UCSD-AML1 (cell line): ENCODE measurements around the gene MRPL37.
A peak's percentile ranks its signal among the peaks of the same experiment; 100 is the strongest.
"Not testable (repeated sequence)": the region's sequence is repeated elsewhere in the genome, so short reads cannot be mapped to it uniquely, and the experiment has no call there.

Source experiments
- DNase-seq: peaks from one replicate; lab custom pipeline; 2025; ENCODE audit not compliant: unreplicated experiment; lab: John Stamatoyannopoulos, UW

Gene MRPL37

DNA sequence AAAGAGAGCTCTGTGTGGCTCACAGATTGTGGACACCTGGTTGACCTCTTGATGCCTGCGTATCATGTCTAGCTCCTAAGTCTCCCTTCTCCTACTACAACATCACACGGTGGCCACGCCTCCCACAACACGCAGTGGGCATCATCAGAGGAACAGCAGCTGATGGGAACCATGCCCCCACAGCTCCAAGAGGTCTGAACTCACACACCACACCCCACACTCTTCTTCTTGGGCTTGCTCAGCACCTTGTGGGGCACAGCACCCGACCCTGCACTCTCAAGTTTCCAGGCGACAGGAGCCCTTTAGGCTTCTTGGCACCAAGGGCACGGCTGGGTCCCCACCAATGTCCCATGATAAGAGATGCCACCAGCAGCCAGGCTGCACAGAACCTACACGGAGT lies 28.4 kb upstream of the MRPL37 start:
- no peak for DNase-seq

DNA sequence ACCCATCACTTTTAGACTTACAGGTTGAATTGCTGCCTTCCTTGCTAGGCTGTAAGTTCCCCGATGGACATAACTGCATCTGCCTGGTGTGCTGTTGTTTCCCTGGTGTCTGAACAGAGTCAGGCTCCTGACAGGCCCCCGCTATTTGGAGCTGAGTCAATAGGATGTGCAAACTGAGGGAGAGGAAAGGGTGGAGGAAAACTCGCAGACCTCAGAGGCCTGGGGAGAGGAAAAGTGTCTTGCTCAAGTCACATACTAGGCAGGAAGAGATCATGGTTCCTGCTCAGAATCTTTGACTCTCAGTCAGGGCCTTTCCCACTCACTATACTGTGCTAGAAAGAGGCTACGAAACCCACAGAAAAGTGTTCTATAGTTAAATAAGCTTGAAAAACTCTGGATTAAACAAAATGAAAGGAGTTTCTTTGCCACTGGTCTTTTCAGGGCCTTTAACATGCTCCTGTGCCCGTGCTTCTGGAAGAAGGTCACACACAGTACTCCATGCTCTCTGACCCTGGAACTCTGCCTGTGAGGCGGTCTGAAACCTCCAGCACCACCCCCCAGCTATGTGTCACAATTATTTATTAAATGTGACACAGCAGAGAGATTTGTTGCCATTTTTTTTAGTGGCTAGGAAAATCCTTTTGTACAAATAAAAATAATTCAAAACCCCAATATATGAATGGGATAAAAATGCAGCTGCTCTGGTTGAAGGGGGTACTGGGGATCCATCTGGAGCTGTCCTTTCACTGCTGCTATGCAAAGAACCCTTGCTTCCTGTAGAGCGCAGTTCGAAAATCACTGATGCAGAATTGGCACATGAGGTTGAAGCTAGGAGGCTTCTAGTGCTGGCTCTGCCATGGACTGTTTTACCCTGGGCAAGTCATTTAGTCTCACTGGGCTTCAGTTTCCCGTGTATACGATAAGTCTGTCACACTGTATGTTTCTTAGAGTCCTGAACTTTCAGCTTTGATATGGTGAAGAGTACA lies 27.1 kb upstream of the MRPL37 start:
- peak; percentile 47 for DNase-seq

DNA sequence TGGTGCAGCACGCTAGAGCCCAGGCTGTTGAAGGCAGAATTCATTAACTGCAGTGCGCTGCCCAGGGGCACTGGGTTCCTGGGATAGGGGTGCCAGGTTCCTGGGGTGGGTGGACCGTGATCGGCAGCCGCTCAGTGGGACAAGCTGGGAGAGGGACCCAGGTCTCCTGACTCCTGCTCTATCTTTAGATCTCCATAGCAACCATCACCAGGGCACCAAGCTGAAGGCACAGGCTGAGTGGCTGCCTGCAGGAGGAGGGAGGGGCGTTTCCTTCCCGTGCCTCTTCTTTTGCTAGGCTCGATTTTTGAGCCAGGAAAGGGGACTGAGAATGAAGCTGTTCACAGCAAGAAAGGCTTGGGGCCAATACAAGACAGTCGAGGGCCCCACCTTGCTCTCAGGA lies 26.3 kb upstream of the MRPL37 start:
- DNase-seq, result peak; percentile 37

DNA sequence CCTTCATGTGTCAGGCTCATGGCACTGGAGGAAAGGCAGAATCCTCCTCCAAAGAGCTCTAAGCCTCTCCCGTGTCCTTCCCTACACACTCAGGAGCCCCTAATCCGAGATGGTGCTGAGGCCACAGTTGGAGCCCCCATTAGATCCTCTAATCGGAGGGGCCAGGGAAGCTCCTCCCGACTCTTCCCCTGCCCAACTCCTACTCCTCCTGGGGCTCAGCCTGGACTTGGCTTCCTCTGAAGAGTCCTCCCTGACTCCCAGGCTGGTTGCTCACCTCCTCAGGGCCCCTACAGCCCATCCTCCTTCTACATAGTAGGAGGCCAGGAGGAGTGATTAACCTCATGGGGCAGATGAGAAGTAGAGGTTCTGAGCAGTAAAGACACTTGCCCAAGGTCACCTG lies 25.9 kb upstream of the MRPL37 start:
- no peak for DNase-seq

DNA sequence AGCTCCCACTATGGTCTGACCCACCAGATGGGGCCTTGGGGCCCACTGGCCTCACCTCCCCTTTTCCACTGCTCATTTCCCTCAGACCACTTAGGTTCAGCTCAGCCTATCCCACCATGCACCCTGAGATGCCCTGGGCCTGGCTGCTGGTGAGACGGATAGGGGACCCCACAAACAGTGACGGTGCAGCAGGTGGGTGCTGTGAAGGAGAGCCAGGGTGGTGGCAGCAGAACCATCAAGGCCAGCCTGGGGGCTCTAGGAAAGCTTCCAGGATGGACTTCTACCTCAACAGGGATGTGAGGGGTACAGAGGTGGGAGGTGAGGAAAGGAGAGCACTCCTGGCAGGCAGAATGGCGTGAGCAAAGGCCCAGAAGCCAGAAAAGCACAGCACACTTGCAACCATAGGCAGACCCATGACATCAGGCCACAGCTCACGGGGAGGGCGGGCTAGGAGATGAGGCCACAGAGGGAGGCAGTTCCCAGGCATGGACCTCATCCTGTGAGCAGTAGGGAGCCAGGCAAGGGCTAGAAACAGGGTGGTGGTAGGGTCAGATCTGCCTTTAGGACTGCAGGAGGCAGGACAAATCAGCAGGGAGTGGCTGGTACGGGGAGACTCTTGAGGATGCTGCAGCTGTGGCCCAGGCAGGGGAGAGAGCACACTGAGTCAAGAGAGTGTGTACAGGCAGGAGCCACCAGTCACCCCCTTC lies 23.2 kb upstream of the MRPL37 start:
- no peak for DNase-seq

DNA sequence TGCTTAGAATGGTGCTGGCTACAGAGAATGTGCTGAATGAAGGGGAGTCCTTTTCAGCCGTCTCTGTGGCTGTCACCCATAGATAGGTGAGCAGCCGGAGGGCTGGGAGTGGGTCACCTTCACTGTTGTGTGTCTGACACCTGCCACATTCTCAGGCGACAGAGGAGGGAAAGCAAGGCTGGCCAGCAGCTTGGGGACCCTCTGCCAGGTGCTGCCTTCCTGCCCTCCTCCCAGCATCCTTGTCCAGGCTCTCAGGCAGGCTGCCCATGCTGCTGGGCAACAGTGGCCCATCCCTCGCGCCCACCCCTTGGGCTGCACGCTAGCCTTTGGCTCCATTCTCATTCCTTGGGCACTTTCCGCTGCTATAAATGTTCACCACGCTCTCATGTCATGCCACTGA lies 22.2 kb upstream of the MRPL37 start:
- DNase-seq, result no peak

DNA sequence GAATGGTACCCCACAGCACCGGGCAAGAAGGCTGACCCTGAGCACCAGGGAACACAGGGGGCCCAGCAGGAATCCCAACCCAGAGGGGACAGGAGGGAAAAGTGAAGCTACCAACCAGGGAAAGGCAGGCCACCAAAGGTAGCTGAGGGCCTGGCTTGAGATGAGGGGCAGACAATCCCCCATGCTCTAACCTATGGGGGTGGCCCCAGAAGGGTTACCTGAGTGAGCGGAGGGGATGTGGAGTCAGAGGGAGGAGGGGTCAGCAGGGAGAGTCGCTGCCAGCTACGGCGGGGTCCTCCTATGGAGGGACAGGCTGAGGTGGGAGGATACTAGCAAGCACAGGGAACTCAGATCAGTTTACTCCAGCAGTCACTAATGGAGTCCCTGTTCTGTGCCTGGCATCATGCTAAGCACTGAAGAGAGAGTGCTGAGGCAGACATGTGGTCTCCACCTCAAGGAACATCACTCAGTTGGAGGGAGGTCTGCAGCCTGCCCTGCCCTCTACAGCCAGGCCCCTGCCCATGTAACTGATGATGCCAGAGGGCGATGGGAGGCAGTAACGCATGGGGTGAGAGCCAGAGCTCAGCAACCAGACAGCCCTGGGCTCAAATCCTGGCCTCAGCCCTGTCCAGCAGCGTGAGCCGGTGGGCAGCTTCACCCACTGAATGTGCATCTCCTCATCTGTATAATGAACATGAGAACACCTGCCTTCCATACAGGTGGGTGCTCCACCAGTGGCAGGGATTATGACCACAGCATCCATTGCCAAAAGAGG lies 21.5 kb upstream of the MRPL37 start:
- DNase-seq, result no peak

DNA sequence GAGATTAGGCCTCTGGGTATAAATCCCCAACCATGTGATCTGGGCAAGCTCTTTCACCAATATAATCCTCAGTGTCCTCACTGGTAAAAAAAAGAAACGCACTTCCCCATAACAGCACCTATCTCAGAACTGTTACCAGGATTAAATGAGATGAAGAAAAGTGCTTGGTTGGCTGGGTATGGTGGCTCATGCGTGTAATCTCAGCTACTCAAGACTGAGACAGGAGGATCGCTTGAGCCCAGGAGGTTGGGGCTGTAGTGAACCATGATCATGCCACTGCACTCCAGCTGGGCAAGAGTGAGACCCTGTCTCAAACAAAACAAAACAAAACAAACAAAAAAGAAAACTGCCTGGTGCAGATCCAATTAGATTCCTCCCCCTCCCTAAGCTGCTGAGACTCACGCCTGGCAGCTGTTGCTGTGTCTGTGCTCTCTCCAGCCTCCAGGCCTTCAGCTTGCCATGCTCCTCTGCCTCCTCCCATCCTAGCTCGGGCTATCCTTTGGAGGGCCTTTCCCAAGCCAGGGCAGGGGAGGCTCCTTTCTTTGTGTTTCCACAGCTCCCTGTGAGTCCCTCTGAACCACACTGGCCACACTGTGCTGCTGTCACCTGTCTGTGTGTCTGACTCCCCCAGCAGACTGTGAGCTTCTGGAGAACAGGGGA lies 19.1 kb upstream of the MRPL37 start:
- no peak for DNase-seq

DNA sequence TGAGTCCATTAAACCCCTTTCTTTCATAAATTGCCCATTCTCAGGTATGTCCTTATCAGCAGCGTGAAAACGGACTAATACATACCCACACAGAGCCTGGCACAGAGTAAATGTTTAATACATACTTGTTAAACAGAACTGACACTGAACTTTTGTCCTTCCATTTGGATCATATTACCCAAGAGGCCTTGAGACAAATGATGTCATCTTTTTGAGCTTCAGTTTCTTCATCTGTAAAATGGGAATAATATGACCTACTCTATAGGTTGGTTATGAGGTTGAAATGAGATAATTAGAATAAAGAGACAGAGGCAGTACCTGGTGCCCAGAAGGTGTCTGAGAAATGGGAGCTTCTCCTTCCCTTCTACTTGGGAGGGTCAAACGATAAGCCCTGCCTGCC lies 13.9 kb upstream of the MRPL37 start:
- no peak for DNase-seq

DNA sequence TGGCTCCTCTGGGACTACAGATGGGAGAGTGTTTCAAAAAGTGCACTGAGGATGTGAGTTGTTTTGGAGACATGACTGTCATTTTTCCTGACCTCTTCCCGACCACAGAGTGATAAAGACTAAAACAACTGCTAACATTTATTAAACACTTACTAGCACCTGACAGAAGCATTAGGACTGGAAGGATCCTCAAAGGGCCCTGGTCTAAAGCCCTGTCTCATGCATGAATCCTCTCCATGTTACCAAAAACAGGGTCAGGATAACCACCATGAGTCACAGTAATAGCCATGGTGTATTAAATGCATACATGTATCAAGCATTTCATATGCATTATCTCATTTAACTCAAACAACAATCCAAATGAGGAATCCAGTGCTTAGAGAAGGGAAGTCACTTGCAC lies 11.7 kb upstream of the MRPL37 start:
- no peak for DNase-seq

DNA sequence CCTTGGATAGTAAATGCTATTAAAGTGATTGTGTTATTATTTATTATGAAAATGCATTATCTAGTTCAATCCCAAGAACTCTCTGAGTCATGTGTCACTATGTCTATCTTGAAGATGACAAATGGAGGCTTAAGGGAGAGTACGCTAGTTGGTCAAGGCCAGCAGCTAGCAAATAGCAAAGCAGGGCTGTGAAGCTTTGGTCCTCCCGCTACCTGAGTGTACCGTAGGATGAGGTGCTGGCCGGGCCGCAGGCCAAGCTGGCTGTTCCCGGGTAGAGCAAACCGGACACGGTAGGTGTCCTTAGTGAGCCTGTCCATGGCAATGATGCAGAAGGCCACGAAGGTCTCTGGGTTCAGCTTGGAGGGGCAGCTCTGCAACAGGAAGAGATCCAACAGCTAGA lies 9.4 kb upstream of the MRPL37 start:
- no peak for DNase-seq

DNA sequence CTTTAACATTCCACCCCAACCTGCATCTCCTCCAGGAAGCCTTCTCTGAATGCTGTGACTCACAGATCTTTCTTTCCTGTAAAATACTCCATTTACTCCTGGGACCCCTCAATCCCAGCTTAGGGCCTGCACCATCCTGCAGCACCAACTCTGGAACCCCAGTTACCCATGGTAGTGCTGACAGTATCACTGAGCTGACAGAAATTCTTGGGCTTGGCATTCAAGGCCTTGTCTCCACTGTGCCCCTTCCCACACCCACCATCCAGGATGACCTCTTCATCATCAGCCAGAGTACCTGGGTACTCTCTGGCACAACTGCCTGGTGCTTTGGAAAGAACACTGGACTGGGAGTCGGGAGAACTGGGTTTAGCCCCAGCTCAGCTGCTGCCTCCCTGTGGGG lies 8.4 kb upstream of the MRPL37 start:
- no peak for DNase-seq

DNA sequence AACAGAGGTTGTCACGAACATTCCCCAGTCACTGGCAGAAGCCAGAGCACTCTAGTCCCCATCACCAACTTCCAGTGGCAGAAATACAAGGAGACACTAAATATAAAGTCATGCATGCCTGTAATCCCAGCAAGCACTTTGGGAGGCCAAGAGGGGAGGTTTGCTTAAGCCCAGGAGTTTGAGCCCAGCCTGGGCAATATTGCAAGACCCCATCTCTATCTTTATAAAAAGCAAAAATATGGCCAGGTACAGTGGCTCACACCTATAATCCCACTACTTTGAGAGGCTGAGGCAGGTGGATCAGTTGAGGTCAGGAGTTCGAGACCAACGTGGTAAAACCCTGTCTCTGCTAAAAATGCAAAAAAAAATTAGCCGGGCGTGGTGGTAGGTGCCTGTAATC lies 6.5 kb upstream of the MRPL37 start:
- DNase-seq, result no peak

DNA sequence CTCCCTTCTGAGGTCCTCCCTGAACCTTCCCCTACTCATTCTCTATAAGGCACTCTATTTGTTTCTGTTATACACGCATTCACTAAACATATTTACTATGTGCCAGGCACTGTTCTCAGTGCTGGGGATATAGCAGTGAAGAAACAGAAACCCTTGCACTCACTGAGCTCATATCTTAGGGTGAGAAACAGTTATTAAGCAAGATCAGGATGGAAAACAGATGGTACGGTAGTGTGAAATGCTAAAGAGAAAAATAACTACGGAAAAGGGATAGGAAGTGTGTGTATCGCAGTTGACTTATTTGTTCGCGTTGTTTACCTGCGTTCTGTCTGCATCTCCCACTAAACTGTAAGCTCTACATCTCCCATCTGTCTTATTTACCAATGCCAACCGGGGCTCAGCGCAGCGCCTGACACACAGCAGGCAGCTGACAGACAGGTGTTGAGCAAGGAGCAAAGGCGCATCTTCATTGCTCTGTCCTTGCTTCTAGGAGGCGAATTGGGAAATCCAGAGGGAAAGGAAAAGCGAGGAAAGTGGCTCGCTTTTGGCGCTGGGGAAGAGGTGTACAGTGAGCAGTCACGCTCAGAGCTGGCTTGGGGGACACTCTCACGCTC lies 709 bp upstream of the MRPL37 start:
- DNase-seq, result no peak

DNA sequence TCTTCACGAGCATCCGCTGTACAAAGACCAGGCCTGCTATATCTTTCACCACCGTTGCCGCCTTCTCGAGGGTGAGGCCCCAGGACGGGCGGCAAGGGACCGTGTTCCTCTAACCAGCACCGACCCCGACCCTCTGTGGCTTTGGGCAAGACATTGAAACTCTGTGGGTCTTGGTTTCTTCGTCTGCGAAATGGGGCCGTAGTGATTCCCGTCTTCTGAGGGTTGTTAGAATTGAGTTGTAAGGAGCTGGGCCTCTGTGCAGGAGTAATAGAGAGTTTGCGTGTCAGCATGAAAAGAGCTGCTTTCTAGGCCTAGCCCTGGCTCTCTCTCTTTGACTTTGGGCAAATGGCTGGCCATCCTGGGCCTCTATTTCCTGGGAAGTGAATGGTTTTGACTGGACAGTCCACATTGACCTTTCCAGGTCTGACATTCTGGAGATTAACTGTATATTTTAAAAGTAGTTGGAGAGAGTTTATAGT lies 591 bp downstream of the MRPL37 start:
- no peak for DNase-seq

DNA sequence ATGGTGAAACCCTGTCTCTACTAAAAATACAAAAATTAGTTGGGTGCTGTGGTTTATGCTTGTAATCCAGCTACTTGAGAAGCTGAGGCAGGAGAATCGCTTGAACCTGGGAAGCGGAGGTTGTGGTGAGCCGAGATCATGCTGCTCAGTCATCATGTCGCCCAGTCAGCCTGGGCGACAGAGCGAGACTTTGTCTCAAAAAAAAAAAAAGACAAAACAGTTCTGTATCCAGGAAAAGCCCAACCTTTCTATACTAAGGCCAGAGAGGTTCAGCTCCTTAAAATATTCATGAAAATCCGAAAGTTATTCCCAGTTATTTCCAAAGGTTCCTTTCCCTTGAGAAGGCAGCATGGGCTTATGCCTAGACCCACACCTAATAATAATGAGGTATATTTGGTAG lies 4.2 kb downstream of the MRPL37 start:
- DNase-seq, result no peak

DNA sequence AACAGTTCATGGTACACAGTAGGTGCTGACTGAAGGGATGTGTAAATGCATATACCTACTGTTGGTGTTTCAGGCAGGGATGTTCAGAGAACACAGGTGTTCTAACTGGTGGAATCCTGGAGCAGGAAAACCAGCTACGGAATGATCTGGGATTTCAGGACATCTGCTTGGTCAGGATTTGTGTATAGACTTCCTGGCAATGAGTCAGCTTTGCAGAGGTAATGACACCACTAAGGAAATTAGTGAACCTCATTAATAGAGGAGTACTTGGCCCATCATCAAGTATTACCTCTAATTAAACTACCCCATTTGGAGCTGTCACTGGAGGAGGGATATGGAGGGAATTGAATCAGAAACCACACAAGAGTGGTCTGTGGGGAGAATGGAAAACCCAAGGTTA lies 7.3 kb downstream of the MRPL37 start:
- no peak for DNase-seq

DNA sequence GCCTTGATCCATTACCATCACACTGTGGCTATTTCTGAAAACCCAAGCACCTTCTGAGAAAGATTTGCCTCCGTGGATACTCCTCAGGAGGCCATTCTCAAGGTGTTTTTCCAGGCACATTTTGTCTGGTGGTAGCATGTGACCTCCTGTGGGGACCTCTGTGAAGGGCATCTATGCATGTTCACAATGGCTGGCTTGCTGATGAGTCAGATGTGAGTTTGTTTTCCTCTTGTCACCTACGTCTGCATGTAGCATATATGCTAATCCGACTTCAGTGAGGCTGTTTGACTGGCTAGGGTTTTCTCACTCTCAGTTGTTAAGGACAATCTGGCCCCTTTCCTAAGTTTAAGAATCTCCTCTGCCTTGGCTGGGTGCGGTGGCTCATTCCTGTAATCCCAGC lies 7.9 kb downstream of the MRPL37 start:
- DNase-seq, result not testable (repeated sequence)

DNA sequence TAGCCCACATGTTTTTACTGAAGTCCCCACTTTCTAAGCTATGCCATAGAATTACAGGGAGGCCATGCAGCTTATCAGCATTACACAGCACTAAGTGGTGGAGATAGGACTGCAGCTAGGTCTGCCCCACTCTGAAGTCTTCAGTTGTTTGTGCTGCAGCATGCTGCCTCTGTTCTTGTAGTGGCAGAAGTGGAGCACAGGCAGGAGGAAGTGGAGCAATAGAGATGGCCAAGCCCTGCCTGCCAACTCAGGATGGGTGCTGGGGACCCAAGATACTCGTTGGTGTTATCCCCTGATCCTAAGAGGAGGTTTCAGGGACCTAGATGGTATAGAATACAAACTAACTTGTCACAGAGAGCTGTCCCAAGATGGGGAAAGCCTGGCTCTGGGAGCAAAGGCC lies 12.9 kb downstream of the MRPL37 start:
- DNase-seq, result no peak

DNA sequence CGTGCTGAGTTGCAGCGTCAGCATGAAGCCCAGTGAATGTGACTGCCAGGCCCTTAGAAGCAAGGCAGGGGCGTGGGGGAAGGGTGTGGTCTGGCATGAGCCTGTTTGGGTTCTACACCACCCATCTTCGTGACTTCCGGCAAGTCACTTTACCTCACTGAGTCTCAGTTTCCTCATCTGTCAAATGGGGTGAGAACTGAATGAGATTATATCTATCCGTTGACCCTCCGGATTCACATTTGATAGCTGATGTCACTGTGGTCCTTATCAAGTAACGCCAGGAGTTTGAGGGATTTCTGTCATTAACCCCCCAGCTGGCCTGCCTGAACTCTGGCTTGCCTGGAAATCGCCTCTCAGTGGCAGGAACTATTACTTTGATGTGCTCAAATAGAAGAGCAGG lies 15.6 kb downstream of the MRPL37 start:
- no peak for DNase-seq
